IMR-90 (cell line): Measurements from ENCODE around the gene PCDHA4.
"Not testable (repeated sequence)": the region's sequence is repeated elsewhere in the genome, so short reads cannot be mapped to it uniquely, and the experiment has no call there.

Experiments
- CEBPB ChIP-seq: IDR thresholded peaks from 2 replicates; pipeline ENCODE4 v1.6.1; 2012; ENCODE audit warnings: low read depth, low read length, improper control_type of control experiment
- CHD1 ChIP-seq: IDR thresholded peaks from 2 replicates; pipeline ENCODE4 v1.6.1; 2012; ENCODE audit warnings: low read depth, low read length, improper control_type of control experiment
- FOS ChIP-seq: fragments of 150-350 bp; IDR thresholded peaks from 2 replicates; pipeline ENCODE4 v1.6.1; 2016; ENCODE audit warnings: low read depth, low read length
- MAZ ChIP-seq: IDR thresholded peaks from 2 replicates; pipeline ENCODE4 v1.6.1; 2012; ENCODE audit warnings: low read depth, mild to moderate bottlenecking, low read length, improper control_type of control experiment, moderate library complexity, borderline replicate concordance
- POLR2A ChIP-seq: IDR thresholded peaks from 2 replicates; pipeline ENCODE4 v1.6.1; 2012; ENCODE audit warnings: mild to moderate bottlenecking, low read depth, low read length
- RCOR1 ChIP-seq: IDR thresholded peaks from 2 replicates; pipeline ENCODE4 v1.6.1; 2012; ENCODE audit warnings: mild to moderate bottlenecking, low read length, improper control_type of control experiment; ENCODE audit not compliant: insufficient replicate concordance
- RFX5 ChIP-seq: IDR thresholded peaks from 2 replicates; pipeline ENCODE4 v1.8.0; 2012; ENCODE audit warnings: low read depth, mild to moderate bottlenecking, low read length, moderate library complexity
- SMC3 ChIP-seq: fragments of 150-350 bp; IDR thresholded peaks from 2 replicates; pipeline ENCODE4 v1.6.1; 2016; ENCODE audit warnings: low read depth, mild to moderate bottlenecking, antibody characterized with exemption, low read length, moderate library complexity
- TF ChIP-seq, protein P1 (sequence below): conservative IDR thresholded peaks from 2 replicates; pipeline ENCODE4 v1.5.1; 2012; ENCODE audit warnings: mild to moderate bottlenecking, low read depth, low read length, improper control_type of control experiment

DNA sequence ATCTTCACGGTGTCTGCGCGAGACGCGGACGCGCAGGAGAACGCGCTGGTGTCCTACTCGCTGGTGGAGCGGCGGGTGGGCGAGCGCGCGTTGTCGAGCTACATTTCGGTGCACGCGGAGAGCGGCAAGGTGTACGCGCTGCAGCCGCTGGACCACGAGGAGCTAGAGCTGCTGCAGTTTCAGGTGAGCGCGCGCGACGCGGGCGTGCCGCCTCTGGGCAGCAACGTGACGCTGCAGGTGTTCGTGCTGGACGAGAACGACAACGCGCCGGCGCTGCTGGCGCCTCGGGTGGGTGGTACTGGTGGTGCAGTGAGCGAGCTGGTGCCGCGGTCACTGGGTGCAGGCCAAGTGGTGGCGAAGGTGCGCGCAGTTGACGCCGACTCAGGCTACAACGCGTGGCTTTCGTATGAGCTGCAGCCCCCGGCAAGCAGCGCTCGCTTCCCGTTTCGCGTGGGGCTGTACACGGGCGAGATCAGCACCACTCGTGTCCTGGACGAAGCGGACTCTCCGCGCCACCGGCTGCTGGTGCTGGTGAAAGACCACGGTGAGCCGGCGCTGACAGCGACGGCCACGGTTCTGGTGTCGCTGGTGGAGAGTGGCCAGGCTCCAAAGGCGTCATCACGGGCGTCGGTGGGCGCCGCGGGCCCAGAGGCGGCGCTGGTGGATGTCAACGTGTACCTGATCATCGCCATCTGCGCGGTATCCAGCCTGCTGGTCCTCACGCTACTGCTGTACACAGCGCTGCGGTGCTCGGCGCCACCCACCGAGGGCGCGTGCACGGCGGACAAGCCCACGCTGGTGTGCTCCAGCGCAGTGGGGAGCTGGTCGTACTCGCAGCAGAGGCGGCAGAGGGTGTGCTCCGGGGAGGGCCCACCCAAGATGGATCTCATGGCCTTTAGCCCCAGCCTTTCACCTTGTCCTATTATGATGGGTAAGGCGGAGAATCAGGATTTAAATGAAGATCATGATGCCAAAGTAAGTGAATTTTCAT, 22.9 kb downstream of the PCDHA4 start:
- TF ChIP-seq, protein P1, sequence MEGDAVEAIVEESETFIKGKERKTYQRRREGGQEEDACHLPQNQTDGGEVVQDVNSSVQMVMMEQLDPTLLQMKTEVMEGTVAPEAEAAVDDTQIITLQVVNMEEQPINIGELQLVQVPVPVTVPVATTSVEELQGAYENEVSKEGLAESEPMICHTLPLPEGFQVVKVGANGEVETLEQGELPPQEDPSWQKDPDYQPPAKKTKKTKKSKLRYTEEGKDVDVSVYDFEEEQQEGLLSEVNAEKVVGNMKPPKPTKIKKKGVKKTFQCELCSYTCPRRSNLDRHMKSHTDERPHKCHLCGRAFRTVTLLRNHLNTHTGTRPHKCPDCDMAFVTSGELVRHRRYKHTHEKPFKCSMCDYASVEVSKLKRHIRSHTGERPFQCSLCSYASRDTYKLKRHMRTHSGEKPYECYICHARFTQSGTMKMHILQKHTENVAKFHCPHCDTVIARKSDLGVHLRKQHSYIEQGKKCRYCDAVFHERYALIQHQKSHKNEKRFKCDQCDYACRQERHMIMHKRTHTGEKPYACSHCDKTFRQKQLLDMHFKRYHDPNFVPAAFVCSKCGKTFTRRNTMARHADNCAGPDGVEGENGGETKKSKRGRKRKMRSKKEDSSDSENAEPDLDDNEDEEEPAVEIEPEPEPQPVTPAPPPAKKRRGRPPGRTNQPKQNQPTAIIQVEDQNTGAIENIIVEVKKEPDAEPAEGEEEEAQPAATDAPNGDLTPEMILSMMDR = not testable (repeated sequence)
- TF ChIP-seq MAZ, RFX5, POLR2A, CEBPB, FOS, CHD1, SMC3, RCOR1: not testable (repeated sequence)
